HepG2 (cell line): ENCODE data around the gene HK2. TPM values are rescaled to one million over a fixed set of nuclear protein-coding genes. Genes with fewer than 3 reads are reported as not detected.
A peak's percentile ranks its signal among the peaks of the same experiment; 100 is the strongest.

Source experiments
- ATAC-seq: fragments of 200-7000 bp; cut with Tn5 transposase; 3 replicates; pipeline ENCODE4 v1.9.1; 2020; ENCODE audit warnings: mild to moderate bottlenecking, moderate library complexity
- Bru-seq: library from RNA; stranded (reverse); fragments of 400-500 nt; gene quantifications from one replicate; lab custom pipeline; 2021; lab: Mats Ljungman, UMichigan
- BruChase-seq, 2 experiments: library from RNA; stranded (reverse); fragments of 400-500 nt; gene quantifications; one replicate each; lab custom pipeline; 2021; lab: Mats Ljungman, UMichigan
- BruUV-seq: library from RNA; stranded (reverse); fragments of 400-500 nt; replicated peaks from 2 replicates; lab custom pipeline; 2021; lab: Mats Ljungman, UMichigan
- CTCF ChIA-PET: fragments of 300-600 bp; formaldehyde crosslinking; extraction: SDS; loops from one replicate; lab custom pipeline; 2021; ENCODE audit warnings: low total read pairs, inconsistent platforms, low intra/inter-chr PET ratio; lab: Yijun Ruan, JAX
- POLR2A ChIA-PET: fragments of 350-600 bp; sonication (Branson Sonifier 250); formaldehyde crosslinking; loops from one replicate; lab custom pipeline; 2020; ENCODE audit warnings: antibody characterized with exemption, inconsistent platforms; lab: Yijun Ruan, JAX
- DNase-seq: peaks from one replicate; pipeline ENCODE4 v3.0.0-alpha.2; 2015; ENCODE audit warnings: low spot score
- FAIRE-seq: peaks from 3 replicates; lab custom pipeline; 2011; peaks lifted over from hg19 to GRCh38; lab: Jason Lieb, UNC
- H2AFZ ChIP-seq: one replicate; pipeline ENCODE4 v1.6.1; 2011; ENCODE audit warnings: low read length, inconsistent platforms
- H3K27ac ChIP-seq: fragments of 300-600 bp; 3 replicates; pipeline ENCODE4 v1.8.0; 2011; ENCODE audit warnings: mixed run types, mild to moderate bottlenecking, mixed read lengths, low read length, inconsistent platforms; ENCODE audit not compliant: insufficient read depth; ENCODE audit errors: extremely low read length
- H3K27me3 ChIP-seq, 2 experiments: fragments of 200-600 bp in 1 of 2; 2 replicates in 1 of 2; 3 replicates in 1 of 2; pipeline versions ENCODE4 v1.6.0 to v1.8.0; 2011; ENCODE audit warnings: low read length in 2 of 2, mild to moderate bottlenecking in 2 of 2, moderate library complexity in 2 of 2, inconsistent platforms in 1 of 2; ENCODE audit not compliant: insufficient read depth in 2 of 2, control insufficient read depth in 1 of 2
- H3K36me3 ChIP-seq, 2 experiments: fragments of 200-600 bp in 1 of 2; replicated peaks in 1 of 2; 2 replicates in 1 of 2; 3 replicates in 1 of 2; pipeline versions ENCODE4 v1.5.1 to v1.8.0; 2011; ENCODE audit warnings: low read length in 2 of 2, inconsistent platforms in 1 of 2; ENCODE audit not compliant: insufficient read depth in 2 of 2, control insufficient read depth in 1 of 2
- H3K4me1 ChIP-seq: 2 replicates; pipeline ENCODE4 v1.5.1; 2012; ENCODE audit warnings: low read length, inconsistent platforms; ENCODE audit not compliant: insufficient read depth
- H3K4me2 ChIP-seq: 2 replicates; pipeline ENCODE4 v1.6.0; 2011; ENCODE audit warnings: low read depth, low read length, inconsistent platforms
- H3K4me3 ChIP-seq, 3 experiments: fragments of 200-600 bp in 1 of 3; sonication (generic), shearing (Covaris generic) in 1 of 3; replicated peaks in 1 of 3; 2 replicates each; pipeline ENCODE4 v1.5.1; 2011 to 2016; ENCODE audit warnings: low read length in 3 of 3, inconsistent platforms in 2 of 3, low read depth in 2 of 3, mild to moderate bottlenecking in 2 of 3, control low read depth in 1 of 3, mixed read lengths in 1 of 3; ENCODE audit not compliant: insufficient read depth in 1 of 3
- H3K79me2 ChIP-seq: one replicate; pipeline ENCODE4 v1.6.1; 2011; ENCODE audit warnings: low read length, inconsistent platforms; ENCODE audit not compliant: insufficient read depth
- H3K9ac ChIP-seq: 2 replicates; pipeline ENCODE4 v1.6.0; 2011; ENCODE audit warnings: mild to moderate bottlenecking, low read depth, low read length, inconsistent platforms; ENCODE audit not compliant: insufficient read depth
- H3K9me3 ChIP-seq: 2 replicates; pipeline ENCODE4 v1.5.1; 2012; ENCODE audit warnings: mild to moderate bottlenecking, low read length
- H4K20me1 ChIP-seq: 2 replicates; pipeline ENCODE4 v1.6.0; 2011; ENCODE audit warnings: inconsistent platforms, mild to moderate bottlenecking, low read length, moderate library complexity; ENCODE audit not compliant: insufficient read depth
- FOXP1 ChIP-seq, 2 experiments: fragments of 450-650 bp in 1 of 2; IDR thresholded peaks; 2 replicates each; pipeline ENCODE4 v1.6.1; 2017 to 2018; ENCODE audit warnings: antibody characterized with exemption in 1 of 2
- LCORL ChIP-seq, 2 experiments: fragments of 450-650 bp in 1 of 2; sonication (generic) in 1 of 2; formaldehyde crosslinking in 1 of 2; IDR thresholded peaks; 2 replicates each; pipeline versions ENCODE4 v1.5.0 to v1.6.1; 2017 to 2020; ENCODE audit warnings: antibody characterized with exemption in 1 of 2, missing genetic modification reagents in 1 of 2
- SIX1 ChIP-seq: sonication (generic); formaldehyde crosslinking; IDR thresholded peaks from 2 replicates; pipeline ENCODE4 v1.4.0; 2020; ENCODE audit warnings: missing genetic modification reagents, borderline replicate concordance
- SRY ChIP-seq: sonication (generic); formaldehyde crosslinking; IDR thresholded peaks from 2 replicates; pipeline ENCODE4 v1.8.0; 2022; ENCODE audit warnings: mild to moderate bottlenecking, missing genetic modification reagents
- THAP7 ChIP-seq: sonication (generic); formaldehyde crosslinking; IDR thresholded peaks from 2 replicates; pipeline ENCODE4 v1.8.1; 2023; ENCODE audit warnings: mild to moderate bottlenecking, missing genetic modification reagents
- ZBTB43 ChIP-seq: sonication (generic); formaldehyde crosslinking; conservative IDR thresholded peaks from 2 replicates; pipeline ENCODE4 v1.4.0; 2020; ENCODE audit warnings: missing genetic modification reagents
- ZFP82 ChIP-seq: sonication (generic); formaldehyde crosslinking; IDR thresholded peaks from 2 replicates; pipeline ENCODE4 v1.5.1; 2020; ENCODE audit warnings: mild to moderate bottlenecking, missing genetic modification reagents, borderline replicate concordance
- ZKSCAN1 ChIP-seq: fragments of 150-350 bp; IDR thresholded peaks from 2 replicates; pipeline ENCODE4 v1.6.1; 2014; ENCODE audit warnings: low read length
- ZNF510 ChIP-seq: sonication (generic); formaldehyde crosslinking; IDR thresholded peaks from 2 replicates; pipeline ENCODE4 v1.4.0; 2020; ENCODE audit warnings: low read depth, mild to moderate bottlenecking, missing genetic modification reagents
- ZNF704 ChIP-seq: sonication (generic); formaldehyde crosslinking; IDR thresholded peaks from 2 replicates; pipeline ENCODE4 v1.8.1; 2023; ENCODE audit warnings: mild to moderate bottlenecking, inconsistent platforms, moderate library complexity, missing genetic modification reagents, borderline replicate concordance
- WGBS: methylation state at CpG from one replicate; pipeline ENCODE4 v1.1.6; 2017; ENCODE audit warnings: low lambda C conversion rate; 5-methylcytosine and 5-hydroxymethylcytosine counted together
- in situ Hi-C: cut with HindIII; loops from 2 replicates; pipeline ENCODE4 v1.10.0; 2017; ENCODE audit warnings: low pct_unique_long_range_greater_than_20kb; ENCODE audit not compliant: extremely low pct_ligation_motif_present
- intact Hi-C: fragments of 100-400 bp; cut with micrococcal nuclease; formaldehyde crosslinking; loops from one replicate; pipeline ENCODE4 v1.10.0; 2022; ENCODE audit not compliant: unreplicated experiment
- long read RNA-seq, 2 experiments: library from RNA in 1 of 2; library from polyadenylated mRNA in 1 of 2; stranded (forward) in 1 of 2; unstranded in 1 of 2; transcript quantifications; one replicate each; pipeline ENCODE4 v2.0.0, GENCODE V29; 2019 to 2022
- polyA minus RNA-seq, 3 experiments: library from RNA; depleted of rRNA, polyadenylated mRNA; stranded (reverse); fragments of >200 nt; gene quantifications; 2 replicates each; pipeline ENCODE4 v1.2.3, GENCODE V29; 2011; ENCODE audit warnings: low replicate concordance in 1 of 3
- polyA plus RNA-seq, 8 experiments: library from polyadenylated mRNA; depleted of rRNA in 3 of 8; stranded (reverse) in 7 of 8; unstranded in 1 of 8; fragments of >200 nt; fragmentation: Illumina TruSeq in 4 of 8; extraction: Trizol in 4 of 8; gene quantifications; 2 replicates each; pipeline versions ENCODE4 v1.2.1 to v1.2.3, GENCODE V29; 2011 to 2016; ENCODE audit warnings: low read depth in 4 of 8, missing spikeins in 1 of 8, mixed read lengths in 1 of 8; ENCODE audit not compliant: insufficient read depth in 1 of 8
- total RNA-seq, 5 experiments: library from RNA; depleted of rRNA; stranded (reverse); fragments of >200 nt; fragmentation: Illumina TruSeq; extraction: Trizol; gene quantifications; 2 replicates each; pipeline ENCODE4 v1.2.3, GENCODE V29; 2016; ENCODE audit warnings: low read depth in 1 of 5
- TF ChIP-seq, protein P1 (sequence below): IDR thresholded peaks from 2 replicates; pipeline ENCODE4 v1.6.1; 2012; ENCODE audit warnings: inconsistent platforms

The HK2 gene
- total RNA-seq (2016; rRNA removed; fragmentation: Illumina TruSeq; extraction: Trizol) (13.2 and 24.4 TPM in 2 replicates), polyA plus RNA-seq (2011; rRNA removed) (97.0 and 101 TPM in 2 replicates), polyA minus RNA-seq (2011; rRNA and poly(A)+ RNA removed; ENCODE audit: low replicate concordance) (69.1 and 358 TPM in 2 replicates), Bru-seq, nascent RNA (percentile 97 among the genes with signal in this experiment), BruChase-seq, experiment 1, labeled RNA remaining after a 6-hour chase (percentile 97 among the genes with signal in this experiment), BruChase-seq, experiment 2, labeled RNA remaining after a 2-hour chase (percentile 95 among the genes with signal in this experiment)
- 1.4 and 1.6 TPM in 2 replicates for total RNA-seq (2016; cell fraction: cytosol; rRNA removed; fragmentation: Illumina TruSeq; extraction: Trizol; ENCODE audit: low read depth)
- total RNA-seq (2016; cell fraction: insoluble cytoplasmic fraction; rRNA removed; fragmentation: Illumina TruSeq; extraction: Trizol) = 13.6 and 21.9 TPM in 2 replicates
- total RNA-seq (2016; cell fraction: membrane; rRNA removed; fragmentation: Illumina TruSeq; extraction: Trizol) = 8.5 and 9.3 TPM in 2 replicates
- 20.3 and 20.8 TPM in 2 replicates for total RNA-seq (2016; cell fraction: nucleus; rRNA removed; fragmentation: Illumina TruSeq; extraction: Trizol)
- polyA plus RNA-seq (2011; cell fraction: cytosol; rRNA removed) = 69.4 and 70.4 TPM in 2 replicates
- 105 and 144 TPM in 2 replicates for polyA plus RNA-seq (2011; cell fraction: nucleus; rRNA removed)
- 78.0 and 124 TPM in 2 replicates for polyA plus RNA-seq (2012)
- 0.93 and 0.99 TPM in 2 replicates for polyA plus RNA-seq (2016; cell fraction: cytosol; fragmentation: Illumina TruSeq; extraction: Trizol; ENCODE audit: low read depth)
- polyA plus RNA-seq (2016; cell fraction: insoluble cytoplasmic fraction; fragmentation: Illumina TruSeq; extraction: Trizol; ENCODE audit: low read depth) = 23.2 and 27.3 TPM in 2 replicates
- 2.8 and 3.5 TPM in 2 replicates for polyA plus RNA-seq (2016; cell fraction: membrane; fragmentation: Illumina TruSeq; extraction: Trizol; ENCODE audit: low read depth)
- polyA plus RNA-seq (2016; cell fraction: nucleus; fragmentation: Illumina TruSeq; extraction: Trizol; ENCODE audit: insufficient read depth, low read depth) = 30.1 and 30.3 TPM in 2 replicates
- polyA minus RNA-seq (2011; cell fraction: cytosol; rRNA and poly(A)+ RNA removed) = 176 and 190 TPM in 2 replicates
- 176 and 200 TPM in 2 replicates for polyA minus RNA-seq (2011; cell fraction: nucleus; rRNA and poly(A)+ RNA removed)
- long read RNA-seq, experiment 1, full-length matches to known transcripts = 2 of 10 reads
- long read RNA-seq, experiment 1, partial matches to known transcripts = 1 of 10 reads
- long read RNA-seq, experiment 1, other reads (novel, unspliced or antisense) = 7 of 10 reads
- long read RNA-seq, experiment 2, full-length matches to known transcripts = 13 of 156 reads
- long read RNA-seq, experiment 2, partial matches to known transcripts = 131 of 156 reads
- long read RNA-seq, experiment 2, other reads (novel, unspliced or antisense) = 12 of 156 reads

DNA sequence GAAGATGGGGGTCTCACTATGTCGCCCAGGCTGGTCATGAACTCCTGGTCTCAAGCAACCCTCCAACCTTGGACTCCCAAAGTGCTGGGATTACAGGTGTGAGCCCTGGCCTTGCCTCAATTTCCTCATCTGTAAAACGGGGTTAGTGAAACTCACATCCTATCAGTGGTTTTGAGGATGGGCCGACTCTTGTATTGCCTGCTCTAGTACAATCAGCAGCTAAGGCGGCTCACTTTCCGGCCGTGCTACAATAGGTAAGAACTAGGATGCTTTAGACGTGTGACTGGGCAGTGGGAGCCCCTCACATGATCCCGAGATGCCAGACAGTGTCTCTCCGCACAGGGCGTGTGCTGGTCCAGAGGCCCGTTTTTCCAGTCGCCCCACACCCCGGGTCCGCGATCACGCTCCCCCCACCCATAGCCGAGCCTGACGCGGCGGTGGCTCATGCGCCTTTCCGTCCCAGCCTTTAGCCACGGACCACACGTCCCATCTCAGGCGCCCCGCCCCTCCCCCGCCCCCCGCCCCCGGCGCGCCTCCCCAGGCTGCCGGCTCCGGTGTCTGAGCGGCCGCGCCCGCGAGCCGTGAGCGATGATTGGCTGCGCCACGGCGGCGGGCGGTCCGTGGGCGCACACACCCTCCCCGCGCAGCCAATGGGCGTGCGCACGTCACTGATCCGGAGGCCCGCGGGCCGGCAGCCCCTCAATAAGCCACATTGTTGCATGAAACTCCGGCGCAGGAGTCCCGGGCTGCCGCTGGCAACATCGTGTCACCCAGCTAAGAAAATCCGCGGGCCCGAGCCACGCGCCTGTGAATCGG, at the start of gene HK2:
TSS of gene HK2 (plus strand) at position 710 of the 816 bp plus-strand sequence. CDS start 454 bp downstream, outside the sequence.
- H3K9me3 ChIP-seq = no peaks in the 10 kb centered on the region
- no peak for FAIRE-seq
- peaks cover 0 to under 1% of the 10 kb centered on the region in 2 experiments; a peak in 1 of 5 replicates for H3K27me3 ChIP-seq
- POLR2A ChIA-PET = interaction anchor here (1.0 to 5.0 kb wide), 6 partner anchors 9 to 81 kb away, joined by 3 to 30 read pairs (median 7); no protein-coding TSS in a partner anchor
- peaks cover 60% of the 10 kb centered on the region for H3K4me1 ChIP-seq
- in situ Hi-C loops (no loop called here), intact Hi-C loops (no loop called here)
- WGBS = 9% methylated on average over 24 of the region's 67 CpGs
- peak within 1 kb of the TSS; percentile 87 to 99 (median 97) for H3K4me3 ChIP-seq
- H2AFZ ChIP-seq = no peak within 1 kb of the TSS
- CTCF ChIA-PET = interaction anchor here (0.6 kb wide), 1 partner anchor 120 kb away, joined by 3 read pairs; no protein-coding TSS in a partner anchor
- H3K79me2 ChIP-seq = peaks cover 49% of the 10 kb centered on the region
- H3K36me3 ChIP-seq = peaks cover 6 to 11% of the 10 kb centered on the region in 2 experiments; a peak in 4 of 5 replicates
- peak within 1 kb of the TSS; percentile 92 for H3K4me2 ChIP-seq
- peak; percentile 85 for DNase-seq
- BruUV-seq = no TSS peak
- peaks cover 29% of the 10 kb centered on the region for H4K20me1 ChIP-seq
- peak; percentile 90 for ATAC-seq
- peak within 1 kb of the TSS; percentile 83 for H3K9ac ChIP-seq
- H3K27ac ChIP-seq = peak within 1 kb of the TSS; percentile 71
- no peak for TF ChIP-seq ZFP82 (CRISPR knock-in tag)
- no peak; the same call in 1 of the 2 replicates for TF ChIP-seq ZBTB43 (CRISPR knock-in tag)
- TF ChIP-seq, protein P1, sequence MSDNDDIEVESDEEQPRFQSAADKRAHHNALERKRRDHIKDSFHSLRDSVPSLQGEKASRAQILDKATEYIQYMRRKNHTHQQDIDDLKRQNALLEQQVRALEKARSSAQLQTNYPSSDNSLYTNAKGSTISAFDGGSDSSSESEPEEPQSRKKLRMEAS = peak; percentile 90
- no peak for TF ChIP-seq THAP7 (CRISPR knock-in tag)
- no peak for TF ChIP-seq LCORL (IDR thresholded peaks at IDR 0.05)
- TF ChIP-seq LCORL (CRISPR knock-in tag; IDR thresholded peaks at IDR 0.05) = no peak
- TF ChIP-seq SRY (CRISPR knock-in tag) = no peak
- TF ChIP-seq SIX1 (CRISPR knock-in tag) = no peak
- no peak for TF ChIP-seq ZKSCAN1
- TF ChIP-seq ZNF704 (CRISPR knock-in tag) = 0 out of 2 replicates have a peak, but pooled peaks have one; percentile 79
- no peak for TF ChIP-seq FOXP1 (IDR thresholded peaks at IDR 0.05)
- 0 out of 2 replicates have a peak, but pooled peaks have one; percentile 15 for TF ChIP-seq FOXP1 (CRISPR knock-in tag; IDR thresholded peaks at IDR 0.05)
- 0 out of 2 replicates have a peak, but pooled peaks have one; percentile 59 for TF ChIP-seq ZNF510 (CRISPR knock-in tag)
